IPS-18c (cell line): ENCODE measurements around the gene GLI3.

Experiments
- H3K4me3 ChIP-seq: 2 replicates; pipeline ENCODE4 v1.7.0; 2013; ENCODE audit warnings: low read depth, mild to moderate bottlenecking, low read length, moderate library complexity; ENCODE audit not compliant: insufficient read depth
- H3K9me3 ChIP-seq: one replicate; pipeline ENCODE4 v1.6.1; 2013; ENCODE audit warnings: mild to moderate bottlenecking, low read length, moderate library complexity; ENCODE audit not compliant: control insufficient read depth, insufficient read depth

GLI3 gene

DNA sequence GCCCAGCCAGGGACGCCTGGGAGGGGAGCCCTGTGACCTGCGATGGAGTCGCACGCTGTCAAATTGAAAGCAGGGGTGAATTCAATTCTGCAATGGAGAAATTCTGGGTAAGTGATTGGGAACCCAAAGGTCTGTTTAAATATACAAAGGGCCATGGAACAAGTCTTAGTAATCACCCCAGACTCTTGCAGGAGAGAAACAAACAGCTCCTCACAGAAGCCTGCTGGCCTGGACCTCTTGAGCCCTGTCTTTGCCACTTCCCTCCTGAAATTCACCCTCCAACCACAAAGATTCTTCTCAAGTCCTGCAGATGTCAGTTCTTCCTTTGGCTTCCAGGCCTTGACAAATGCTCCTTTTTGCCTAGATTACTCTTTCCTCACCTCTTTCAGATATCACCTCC lies 97.3 kb downstream of the GLI3 start:
- no peak overlapping the region for H3K4me3 ChIP-seq
- H3K9me3 ChIP-seq = no peaks in the 10 kb centered on the region

DNA sequence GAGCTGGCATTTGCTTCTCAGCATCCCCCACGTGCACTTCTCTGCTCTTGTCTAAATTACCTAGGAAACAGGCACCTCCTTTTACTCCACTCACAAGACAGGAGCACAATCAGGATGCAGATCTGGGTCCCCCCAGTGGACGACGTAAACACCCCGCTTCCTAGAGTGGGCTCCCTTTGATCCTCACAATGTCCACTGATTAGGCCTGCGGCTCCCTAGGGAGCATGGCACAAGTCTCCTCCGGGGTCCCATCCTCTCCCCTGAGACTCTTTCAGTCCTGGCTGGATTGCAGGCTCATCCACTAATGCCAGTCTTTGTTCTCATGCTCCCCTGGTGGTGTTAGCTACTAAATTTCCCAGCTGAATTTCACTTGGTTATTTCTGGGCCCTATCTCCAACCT lies 98.3 kb downstream of the GLI3 start:
- no peak overlapping the region for H3K4me3 ChIP-seq
- H3K9me3 ChIP-seq = no peaks in the 10 kb centered on the region

DNA sequence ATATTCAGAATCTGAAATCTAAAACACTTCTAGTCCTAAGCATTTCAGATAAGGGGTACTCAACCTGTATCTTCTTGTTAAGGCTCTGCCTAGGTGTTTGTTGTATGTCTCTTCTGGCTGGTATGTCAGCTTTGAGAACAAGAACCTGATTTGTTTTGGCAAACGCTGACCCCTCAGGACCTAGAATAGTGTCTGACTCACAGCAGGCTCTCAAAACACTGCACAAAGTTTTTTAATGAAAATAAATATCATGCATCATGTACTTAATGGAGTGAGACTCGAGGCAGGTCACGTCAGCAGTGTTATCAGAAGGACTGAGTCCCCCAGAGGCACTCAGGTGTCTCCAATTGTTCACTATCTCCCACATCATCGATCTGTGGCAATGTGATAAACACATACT lies 99.1 kb downstream of the GLI3 start:
- Histone ChIP-seq H3K4me3 (no peak overlapping the region), H3K9me3 (no peaks in the 10 kb centered on the region)

DNA sequence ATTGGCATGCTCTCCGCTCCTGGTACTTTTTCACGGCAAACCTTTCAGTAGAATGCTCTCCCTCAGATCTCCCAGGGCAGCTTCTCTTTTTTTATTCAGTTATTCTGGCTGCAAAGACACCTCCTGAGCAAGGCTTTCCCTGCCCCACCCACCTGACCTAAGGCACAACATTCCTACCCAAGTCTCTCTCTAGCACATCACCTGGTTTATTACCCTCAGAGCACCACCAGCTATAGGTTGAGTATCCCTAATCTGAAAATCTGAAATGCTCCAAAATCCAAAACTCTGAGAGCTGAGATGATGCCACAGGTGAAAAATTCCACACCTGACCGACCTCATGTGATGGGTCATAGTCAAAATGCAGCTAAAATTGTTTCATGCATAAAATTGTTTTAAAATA lies 99.6 kb downstream of the GLI3 start:
- Histone ChIP-seq H3K4me3 (no peak overlapping the region), H3K9me3 (no peaks in the 10 kb centered on the region)

DNA sequence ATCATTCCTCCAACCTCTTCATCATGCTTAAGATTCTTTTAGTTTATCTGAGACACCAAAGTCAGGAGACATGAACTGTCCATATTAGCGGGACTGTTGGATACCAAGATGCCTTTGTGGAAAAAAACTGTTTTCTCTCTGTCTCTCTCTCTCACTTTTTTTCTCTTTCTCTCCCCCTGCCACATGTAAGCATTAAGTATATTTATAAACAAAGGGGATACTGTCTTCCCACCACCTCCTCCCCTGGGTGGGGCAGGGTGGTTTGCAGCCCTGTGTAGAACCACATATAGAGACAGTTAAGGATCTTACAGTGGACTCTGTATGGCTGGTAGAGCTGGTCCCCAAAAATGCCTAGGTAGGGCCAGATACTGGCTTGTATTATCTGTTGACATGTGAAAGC lies 101.3 kb downstream of the GLI3 start:
- peaks cover 3% of the 10 kb centered on the region for H3K9me3 ChIP-seq
- H3K4me3 ChIP-seq = no peak overlapping the region

DNA sequence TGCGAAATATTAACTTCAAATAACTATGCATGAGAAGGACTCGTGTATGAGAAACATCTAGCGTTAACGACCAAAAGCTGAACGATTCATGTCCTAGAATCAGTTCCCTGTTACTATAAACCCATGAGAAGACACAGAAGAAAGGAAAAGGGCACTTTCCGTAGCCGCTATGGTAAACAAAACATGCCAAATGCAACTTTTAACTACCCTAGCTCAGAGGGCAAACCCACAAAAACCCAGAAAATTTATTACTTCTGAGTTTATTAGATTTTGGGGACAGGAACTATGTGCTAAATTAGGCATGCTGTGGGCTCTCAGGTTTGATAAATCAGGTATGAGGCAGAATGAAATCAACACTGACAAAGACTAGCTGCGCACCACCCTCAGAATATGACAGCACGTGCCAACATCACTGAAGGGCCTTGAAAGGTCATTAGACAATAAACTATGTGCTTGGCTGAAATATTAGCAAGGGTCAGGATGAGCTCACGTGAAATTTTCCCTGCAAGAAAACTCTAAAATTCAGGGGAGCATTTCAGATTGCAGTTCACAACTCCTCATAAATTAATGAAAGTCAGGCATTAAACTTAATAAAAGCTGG lies 102.6 kb downstream of the GLI3 start:
- Histone ChIP-seq H3K9me3 (peaks cover 3% of the 10 kb centered on the region), H3K4me3 (no peak overlapping the region)

DNA sequence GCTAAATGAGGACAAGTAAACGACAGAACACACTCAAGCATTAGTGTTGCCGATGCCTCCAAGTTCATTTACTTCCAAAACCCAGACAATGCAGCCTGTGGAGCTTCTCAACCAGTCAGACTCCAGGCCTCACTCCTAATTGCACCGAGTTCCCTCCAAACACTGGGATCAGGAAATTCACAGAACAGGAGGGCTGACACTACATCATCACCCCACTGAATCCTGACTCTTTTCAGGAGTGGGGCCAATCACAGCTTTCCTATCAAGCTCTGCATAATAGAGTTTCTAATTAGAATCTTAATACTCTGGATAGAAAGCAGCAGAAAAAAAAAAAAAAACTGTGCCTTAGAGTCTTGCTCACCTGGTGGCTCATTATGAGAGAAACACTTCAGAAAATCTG lies 103.7 kb downstream of the GLI3 start:
- Histone ChIP-seq H3K9me3 (peaks cover 3% of the 10 kb centered on the region), H3K4me3 (no peak overlapping the region)

DNA sequence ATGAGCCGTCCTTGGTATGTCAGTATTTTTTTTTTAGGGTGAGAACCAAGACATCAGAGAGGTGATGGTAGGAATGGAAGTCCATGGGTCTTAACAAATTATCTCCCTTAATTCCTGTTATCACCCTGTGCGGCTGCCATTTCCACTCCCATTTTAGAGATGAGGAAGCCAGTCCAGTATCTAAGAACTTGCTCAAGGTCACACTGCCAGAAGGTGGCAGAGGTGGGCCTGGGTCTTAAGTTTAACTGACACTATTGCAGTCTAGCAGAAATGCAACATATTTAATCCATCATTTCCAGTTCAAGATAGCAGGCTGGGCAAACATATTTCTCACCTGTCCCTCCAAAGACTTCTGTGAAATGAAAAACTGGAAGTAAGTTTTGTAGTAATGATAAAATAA lies 108.3 kb downstream of the GLI3 start:
- H3K9me3 ChIP-seq = peaks cover 3% of the 10 kb centered on the region
- H3K4me3 ChIP-seq = no peak overlapping the region

DNA sequence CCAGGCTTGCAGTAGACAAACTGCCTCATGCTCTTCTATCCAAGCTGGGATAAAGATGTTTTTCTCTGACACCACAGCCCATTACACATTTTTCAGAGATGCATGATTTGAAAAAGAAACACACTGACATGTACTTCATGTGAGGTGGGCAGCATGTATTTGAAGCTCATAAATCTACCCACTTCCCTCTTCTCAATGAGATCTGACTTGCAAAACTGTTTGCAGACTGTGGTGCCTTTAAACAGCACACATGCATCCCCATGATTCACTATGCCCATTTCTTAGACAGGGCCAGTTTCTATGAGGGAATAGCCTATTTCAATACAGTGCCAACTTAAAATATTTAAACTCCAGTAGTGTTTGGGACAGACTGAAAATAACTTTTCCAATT lies 109.8 kb downstream of the GLI3 start:
- H3K9me3 ChIP-seq = peaks cover 3% of the 10 kb centered on the region
- H3K4me3 ChIP-seq = no peak overlapping the region

DNA sequence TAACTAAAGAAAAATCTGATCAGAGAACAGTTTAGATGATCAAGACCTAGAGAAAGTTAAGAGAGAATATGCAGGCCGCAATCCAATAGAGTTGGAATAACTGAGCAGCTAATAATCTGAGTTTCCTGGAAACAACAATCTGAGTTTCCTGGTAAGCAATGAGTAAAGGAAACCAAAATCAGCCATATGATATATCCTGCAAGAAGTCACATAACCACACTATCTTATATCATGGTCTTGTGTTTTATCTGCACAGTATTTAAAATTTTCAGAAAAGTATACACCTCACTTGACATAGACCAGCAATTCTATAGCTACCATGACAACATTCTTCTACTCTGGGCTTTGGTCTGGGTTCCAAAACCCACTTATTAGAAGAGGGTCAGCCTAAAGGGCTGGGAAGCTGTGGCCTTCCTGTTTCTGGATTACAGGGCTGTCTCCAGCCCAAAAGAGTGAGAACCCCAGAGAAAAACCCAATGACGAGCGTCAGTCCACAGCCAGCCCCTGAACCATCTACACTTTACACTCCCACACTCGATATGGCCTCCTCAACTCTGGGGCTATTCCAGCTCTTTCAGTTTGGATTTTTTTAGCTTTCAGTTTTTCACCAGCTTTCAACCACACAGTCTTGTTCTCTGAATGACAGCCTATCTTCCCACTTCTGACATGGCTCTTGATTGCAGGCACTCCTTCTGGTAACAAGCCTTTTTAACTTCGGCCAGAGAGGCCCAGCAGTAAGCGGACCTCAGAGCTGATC lies 110.4 kb downstream of the GLI3 start:
- H3K4me3 ChIP-seq = no peak overlapping the region
- peaks cover 3% of the 10 kb centered on the region for H3K9me3 ChIP-seq

DNA sequence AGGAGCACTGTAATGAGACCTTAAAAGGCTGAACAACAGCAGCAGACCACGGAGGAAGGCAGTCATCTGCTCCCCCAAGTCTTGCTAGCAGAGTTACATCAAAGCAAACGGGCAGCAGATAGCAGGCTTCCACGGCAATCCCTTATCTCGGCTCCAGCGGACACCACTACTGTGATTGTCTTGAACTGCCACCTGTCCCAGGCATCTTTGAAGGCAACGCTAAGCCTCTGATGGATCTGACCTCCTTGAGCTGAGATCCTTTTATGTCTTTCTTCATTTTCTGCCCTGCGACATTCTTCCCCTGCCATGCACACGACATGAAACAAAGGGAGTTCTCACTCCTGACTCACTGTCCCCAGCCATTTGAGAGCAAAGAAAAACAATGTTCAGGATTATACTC lies 111.7 kb downstream of the GLI3 start:
- no peaks in the 10 kb centered on the region for H3K9me3 ChIP-seq
- H3K4me3 ChIP-seq = no peak overlapping the region

DNA sequence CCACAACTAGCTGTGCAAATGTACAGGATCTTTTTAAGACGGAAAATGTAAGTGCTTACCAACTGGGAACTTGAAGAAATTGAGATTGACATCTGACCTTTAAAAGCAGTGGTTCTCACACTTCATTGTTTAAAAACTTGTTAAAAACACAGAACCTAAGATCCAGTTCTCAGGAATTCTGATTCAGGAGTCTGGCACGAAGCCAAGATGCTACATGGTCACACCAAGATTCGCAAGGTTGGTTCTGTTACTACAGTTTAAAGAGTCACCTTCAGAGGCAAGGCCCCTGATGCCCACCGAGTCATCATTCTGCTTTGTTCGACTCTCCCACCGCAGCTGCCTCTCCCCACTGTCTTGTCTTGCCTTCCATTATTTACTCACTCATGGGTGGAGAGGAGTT lies 113.3 kb downstream of the GLI3 start:
- H3K4me3 ChIP-seq = no peak overlapping the region

DNA sequence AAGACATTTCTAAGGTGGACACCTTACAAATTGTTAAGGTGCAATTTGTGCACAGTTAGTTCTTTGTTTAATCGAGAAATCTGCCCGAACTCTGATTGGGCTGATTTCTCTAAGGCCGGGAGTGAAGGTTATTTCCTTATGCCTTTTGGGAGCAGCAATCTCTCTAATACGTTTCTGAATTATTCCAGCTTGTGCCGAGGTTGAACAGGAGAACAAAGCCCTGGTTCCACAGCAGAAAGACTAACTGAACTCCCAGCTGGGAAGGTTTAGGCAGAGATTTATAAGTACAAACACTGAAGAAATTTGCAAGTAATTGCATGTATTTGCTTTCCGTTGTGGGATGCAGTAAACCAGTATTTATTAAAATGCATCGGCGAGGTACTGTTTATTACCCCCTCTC lies 116.8 kb downstream of the GLI3 start:
- H3K4me3 ChIP-seq = no peak overlapping the region
- no peaks in the 10 kb centered on the region for H3K9me3 ChIP-seq

More for the DNA sequence above, 113.3 kb downstream of the GLI3 start:
- H3K9me3 ChIP-seq = no peaks in the 10 kb centered on the region

DNA sequence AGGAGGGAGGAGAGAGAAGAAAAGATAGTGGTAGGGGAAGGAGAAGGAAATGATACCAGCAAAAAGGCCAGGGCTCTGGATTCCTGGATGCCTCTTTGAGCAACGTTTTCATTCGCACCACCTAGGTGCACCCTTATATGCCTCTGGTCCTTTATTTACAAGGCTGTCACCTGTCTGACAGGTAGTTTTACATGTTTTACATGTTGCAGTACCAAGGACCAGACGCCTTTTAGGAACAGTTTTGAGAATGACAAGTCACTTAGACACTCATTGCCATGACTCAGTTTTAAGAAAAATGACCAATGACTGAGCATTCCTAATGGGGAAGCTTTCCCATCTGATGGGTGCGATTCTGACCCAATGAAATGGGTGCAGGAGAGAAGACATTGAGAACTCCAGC lies 119.8 kb downstream of the GLI3 start:
- Histone ChIP-seq H3K9me3 (no peaks in the 10 kb centered on the region), H3K4me3 (no peak overlapping the region)

DNA sequence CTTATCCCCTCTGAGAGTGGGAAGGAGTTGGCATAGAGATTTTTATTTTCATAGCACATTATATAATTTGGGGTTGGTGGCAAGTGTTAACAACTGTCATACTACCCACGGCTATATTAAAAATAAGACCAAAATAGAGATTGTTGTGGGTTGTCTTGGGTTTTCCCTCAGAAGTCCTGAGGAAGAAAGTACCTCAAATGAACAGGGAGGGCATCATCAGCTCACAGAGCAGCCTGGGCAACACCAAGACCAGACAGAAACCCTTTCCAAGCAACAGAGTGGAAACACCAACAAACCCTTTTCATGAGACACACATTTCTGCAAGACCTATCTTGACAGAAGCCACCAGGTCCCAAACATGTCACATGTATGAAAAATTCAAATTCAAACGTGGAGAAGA lies 121.2 kb downstream of the GLI3 start:
- Histone ChIP-seq H3K9me3 (no peaks in the 10 kb centered on the region), H3K4me3 (no peak overlapping the region)

DNA sequence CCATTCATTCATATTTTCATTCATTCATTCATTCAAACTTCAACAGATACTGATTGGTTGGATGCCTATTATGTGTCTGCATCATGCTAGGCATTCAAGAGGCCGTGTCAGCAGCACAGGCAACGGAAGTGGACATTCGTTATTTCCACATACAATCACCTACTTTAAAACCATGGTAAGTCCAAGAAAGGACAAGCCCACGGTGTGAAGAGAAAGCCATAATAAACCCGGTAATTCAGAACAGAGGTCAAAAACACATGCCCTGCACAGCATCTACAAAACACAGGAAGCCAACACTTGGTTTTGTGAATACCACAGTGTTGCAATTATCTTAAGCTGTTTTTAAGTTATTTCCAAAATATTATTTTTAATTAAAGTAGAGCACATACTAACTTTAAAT lies 126.7 kb downstream of the GLI3 start:
- H3K9me3 ChIP-seq = no peaks in the 10 kb centered on the region
- no peak overlapping the region for H3K4me3 ChIP-seq

DNA sequence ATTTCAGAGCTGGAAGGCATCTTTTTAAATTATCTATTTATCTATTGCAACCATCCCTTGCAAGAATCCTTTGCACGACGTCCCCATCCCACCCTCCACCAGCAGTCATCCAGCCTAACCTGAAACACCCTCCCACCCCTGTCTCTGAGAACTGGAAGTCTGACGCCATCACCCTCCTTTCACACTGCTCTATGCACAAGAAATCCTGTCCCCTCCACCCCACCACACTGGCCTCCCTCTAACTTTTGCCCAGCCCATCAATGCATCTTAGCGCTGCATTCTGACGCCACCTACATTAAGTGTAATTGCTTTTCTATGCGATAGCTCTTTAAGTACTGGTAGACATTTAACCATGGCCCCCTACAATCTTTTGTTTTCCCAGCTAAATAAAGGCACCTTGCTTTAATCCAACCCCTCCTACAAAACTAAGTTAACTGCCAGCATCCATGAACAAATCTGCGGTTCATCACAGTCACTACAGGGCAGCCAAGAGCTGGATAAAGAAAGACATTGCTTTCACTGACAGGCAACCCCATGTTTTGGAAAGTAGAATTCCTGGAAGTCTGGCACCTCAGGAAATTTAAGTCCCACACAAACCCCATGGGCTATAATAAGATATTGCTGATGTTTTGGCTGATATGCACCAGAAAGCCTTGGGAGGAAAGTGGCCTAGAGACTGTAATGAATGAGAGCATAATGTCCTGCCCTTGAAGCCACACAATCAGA lies 128.0 kb downstream of the GLI3 start:
- no peaks in the 10 kb centered on the region for H3K9me3 ChIP-seq

DNA sequence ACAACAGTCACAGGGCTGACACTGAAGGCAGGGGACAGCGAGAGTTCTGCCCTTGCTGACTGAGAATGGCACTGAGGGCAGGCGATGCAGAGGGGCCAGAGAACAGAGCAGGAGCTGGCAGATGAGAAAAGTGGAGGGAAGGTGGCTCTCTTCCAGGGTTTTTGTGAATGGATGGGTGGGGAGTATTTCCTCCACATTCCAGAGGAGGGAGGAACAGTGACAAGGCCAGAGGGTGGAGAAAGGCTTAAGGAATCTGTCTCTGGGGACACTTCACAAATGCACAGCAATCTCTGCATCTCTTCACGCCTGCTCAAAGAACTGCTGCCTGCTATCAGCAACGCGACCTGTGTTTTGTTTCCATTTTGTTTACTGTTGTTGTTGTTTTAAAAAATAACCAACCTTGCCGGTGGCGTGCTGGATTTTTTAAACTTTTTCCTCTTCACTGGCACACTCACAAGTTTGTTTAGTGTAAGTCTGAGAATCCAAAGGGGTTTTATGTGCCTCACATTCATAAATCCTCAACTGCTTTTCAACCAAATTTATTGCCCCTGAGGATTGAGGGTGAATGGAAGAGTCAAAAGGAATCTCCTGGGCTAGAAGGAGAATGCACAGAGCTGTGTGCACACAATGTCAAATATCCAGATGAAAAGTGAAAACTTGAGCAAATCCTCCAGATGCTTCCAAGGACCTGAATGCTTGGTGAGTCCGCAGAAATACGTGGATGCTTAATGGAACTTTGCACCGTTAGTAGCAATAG lies 129.3 kb downstream of the GLI3 start:
- Histone ChIP-seq H3K9me3 (no peaks in the 10 kb centered on the region), H3K4me3 (no peak overlapping the region)

More for the DNA sequence above, 128.0 kb downstream of the GLI3 start:
- H3K4me3 ChIP-seq = no peak overlapping the region
